Stimulated activated CD4-positive, alpha-beta T cell treated with anti-CD3 and anti-CD28 coated beads, Interleukin-15, amount 100 ng/mL, for 48 hours (primary cell): ENCODE data around the gene IKZF4.
"Not testable (repeated sequence)": the region's sequence is repeated elsewhere in the genome, so short reads cannot be mapped to it uniquely, and the experiment has no call there.

Experiments used
- DNase-seq, 2 donors: peaks; one replicate each; pipeline ENCODE4 v3.0.0-alpha.2; 2020; ENCODE audit warnings: low read depth in 2 of 2

Gene IKZF4

GRCh38 chr12:55999522-55999921, 21.3 kb upstream of the IKZF4 start:
- not testable (repeated sequence) for DNase-seq

- not testable (repeated sequence) for DNase-seq
Measured at GRCh38 chr12:55999999-56000540, 20.8 kb upstream of the IKZF4 start.

GRCh38 chr12:56001487-56002100, 19.2 kb upstream of the IKZF4 start:
- no peak for DNase-seq

- not testable (repeated sequence) for DNase-seq
Measured at GRCh38 chr12:56003376-56003775, 17.5 kb upstream of the IKZF4 start.

GRCh38 chr12:56004211-56004610, 16.6 kb upstream of the IKZF4 start:
- DNase-seq: no peak

GRCh38 chr12:56007564-56008559, 13.0 kb upstream of the IKZF4 start:
- peak; percentile 42 to 61 for DNase-seq

GRCh38 chr12:56010111-56010570, 10.7 kb upstream of the IKZF4 start:
- DNase-seq: no peak

- no peak for DNase-seq
Measured at GRCh38 chr12:56011509-56012090, 9.2 kb upstream of the IKZF4 start.

GRCh38 chr12:56013482-56013881, 7.4 kb upstream of the IKZF4 start:
- no peak for DNase-seq

- DNase-seq: no peak
Measured at GRCh38 chr12:56014205-56014604, 6.6 kb upstream of the IKZF4 start.

- DNase-seq: no peak
Measured at GRCh38 chr12:56017181-56017580, 3.7 kb upstream of the IKZF4 start.

GRCh38 chr12:56018356-56018755, 2.5 kb upstream of the IKZF4 start:
- no peak for DNase-seq

GRCh38 chr12:56021889-56022497, 1.1 kb downstream of the IKZF4 start:
- DNase-seq: no peak

- no peak for DNase-seq
Measured at GRCh38 chr12:56028511-56029165, 7.8 kb downstream of the IKZF4 start.

GRCh38 chr12:56029166-56029519, 8.3 kb downstream of the IKZF4 start:
- no peak for DNase-seq

- peak in 1 of 2 donors; percentile 25 for DNase-seq
Measured at GRCh38 chr12:56029666-56030293, 8.9 kb downstream of the IKZF4 start.

- DNase-seq: no peak
Measured at GRCh38 chr12:56031987-56032386, 11.1 kb downstream of the IKZF4 start.

- no peak for DNase-seq
Measured at GRCh38 chr12:56034586-56035332, 13.9 kb downstream of the IKZF4 start.

- no peak for DNase-seq
Measured at GRCh38 chr12:56037161-56037560, 16.3 kb downstream of the IKZF4 start.

- DNase-seq: no peak
Measured at GRCh38 chr12:56038022-56038655, 17.3 kb downstream of the IKZF4 start.
